GM23248 (cell line): Measurements from ENCODE around the gene TMC5. TPM values are rescaled to one million over a fixed set of nuclear protein-coding genes. Genes with fewer than 3 reads are reported as not detected.

Experiments
- DNase-seq: peaks from one replicate; pipeline ENCODE4 v3.0.0-alpha.2; 2015
- H2AFZ ChIP-seq: fragments of 200-600 bp; sonication (generic); 2 replicates; pipeline ENCODE4 v1.6.1; 2016; ENCODE audit warnings: antibody characterized with exemption
- H3F3A ChIP-seq: fragments of 200-600 bp; sonication (generic); 2 replicates; pipeline ENCODE4 v1.6.1; 2016; ENCODE audit warnings: mild to moderate bottlenecking, antibody characterized with exemption, mixed run types; ENCODE audit not compliant: insufficient read depth
- H3K27ac ChIP-seq: fragments of 200-600 bp; sonication (generic); 2 replicates; pipeline ENCODE4 v1.5.1; 2016; ENCODE audit warnings: mild to moderate bottlenecking
- H3K27me3 ChIP-seq: fragments of 200-600 bp; sonication (generic); replicated peaks from 2 replicates; pipeline ENCODE4 v1.6.1; 2016; ENCODE audit warnings: mild to moderate bottlenecking; ENCODE audit not compliant: insufficient read depth
- H3K36me3 ChIP-seq: fragments of 200-600 bp; sonication (generic); 2 replicates; pipeline ENCODE4 v1.6.1; 2016; ENCODE audit warnings: low read depth, mild to moderate bottlenecking
- H3K4me1 ChIP-seq: fragments of 200-600 bp; sonication (generic); 2 replicates; pipeline ENCODE4 v1.6.1; 2016; ENCODE audit warnings: mild to moderate bottlenecking; ENCODE audit not compliant: insufficient read depth
- H3K4me2 ChIP-seq: fragments of 200-600 bp; sonication (generic); one replicate; pipeline ENCODE4 v1.6.1; 2016; ENCODE audit warnings: mild to moderate bottlenecking; ENCODE audit not compliant: unreplicated experiment
- H3K4me3 ChIP-seq: fragments of 200-600 bp; sonication (generic); 2 replicates; pipeline ENCODE4 v1.5.1; 2016; ENCODE audit warnings: mild to moderate bottlenecking
- H3K79me2 ChIP-seq: fragments of 200-600 bp; sonication (generic); 2 replicates; pipeline ENCODE4 v1.6.1; 2016; ENCODE audit warnings: mild to moderate bottlenecking; ENCODE audit not compliant: insufficient read depth
- H3K9ac ChIP-seq: fragments of 200-600 bp; sonication (generic); 2 replicates; pipeline ENCODE4 v1.6.1; 2016; ENCODE audit warnings: mild to moderate bottlenecking
- H3K9me2 ChIP-seq: fragments of 200-600 bp; sonication (generic); 2 replicates; pipeline ENCODE4 v1.6.1; 2016; ENCODE audit warnings: mixed run types, mild to moderate bottlenecking, moderate library complexity; ENCODE audit not compliant: insufficient read depth
- H3K9me3 ChIP-seq: fragments of 200-600 bp; sonication (generic); one replicate; pipeline ENCODE4 v1.6.1; 2017; ENCODE audit warnings: low read depth
- H4K20me1 ChIP-seq: fragments of 200-600 bp; sonication (generic); 2 replicates; pipeline ENCODE4 v1.6.0; 2016; ENCODE audit not compliant: insufficient read depth
- EZH2 ChIP-seq: fragments of 200-600 bp; sonication (generic); IDR thresholded peaks from 2 replicates; pipeline ENCODE4 v1.6.1; 2018; ENCODE audit warnings: antibody characterized with exemption, mild to moderate bottlenecking; ENCODE audit not compliant: insufficient read depth, poor library complexity, severe bottlenecking
- EZH2phosphoT487 ChIP-seq: fragments of 200-600 bp; sonication (generic); IDR thresholded peaks from 2 replicates; pipeline ENCODE4 v1.6.1; 2018; ENCODE audit warnings: antibody characterized with exemption, moderate library complexity, mild to moderate bottlenecking, low read depth; ENCODE audit not compliant: insufficient read depth
- WGBS, 2 experiments: methylation state at CpG; one replicate each; pipeline ENCODE4 v1.1.6; 2015 to 2017; ENCODE audit warnings: low lambda C conversion rate in 2 of 2, low coverage in 1 of 2; ENCODE audit errors: missing lambda C conversion rate in 2 of 2; 5-methylcytosine and 5-hydroxymethylcytosine counted together
- in situ Hi-C: fragments of 300-500 bp; cut with MboI; formaldehyde crosslinking; loops from 2 replicates; pipeline ENCODE4 v1.15.0; 2020
- polyA plus RNA-seq: library from polyadenylated mRNA; unstranded; fragments of >200 nt; fragmentation: Nextera tagmentation; extraction: Ambion mirVana; gene quantifications from 2 replicates; pipeline ENCODE4 v1.2.1, GENCODE V29; 2016
- total RNA-seq: library from RNA; depleted of rRNA; stranded (reverse); fragments of >200 nt; shearing (Covaris generic); gene quantifications from 2 replicates; pipeline ENCODE4 v1.2.3, GENCODE V29; 2014

Gene TMC5
- total and polyA plus RNA-seq, 2 experiments from 2014 or later: not detected

- in situ Hi-C loops: no loop called here
- Histone ChIP-seq H2AFZ (no peak overlapping the region), H3K27ac (no peak overlapping the region), H4K20me1 (no peaks in the 10 kb centered on the region), H3K9me2 (no peaks in the 10 kb centered on the region), H3K4me3 (no peak overlapping the region), H3K9me3 (no peaks in the 10 kb centered on the region), H3K4me2 (no peak overlapping the region), H3K79me2 (no peaks in the 10 kb centered on the region), H3K4me1 (no peaks in the 10 kb centered on the region), H3K9ac (no peak overlapping the region), H3F3A (no peaks in the 10 kb centered on the region), H3K36me3 (no peaks in the 10 kb centered on the region), H3K27me3 (no peaks in the 10 kb centered on the region)
- no peak for DNase-seq
- 39 to 45% methylated on average over 6 of the region's 6 CpGs for WGBS, 2 experiments
- TF ChIP-seq EZH2phosphoT487: no peak
- no peak for TF ChIP-seq EZH2
Observed at GRCh38 chr16:19431636-19432340, 14.1 kb downstream of the TMC5 start.

GRCh38 chr16:19432429-19432828, 14.7 kb downstream of the TMC5 start:
- Histone ChIP-seq H3F3A (no peaks in the 10 kb centered on the region), H2AFZ (no peak overlapping the region), H3K36me3 (no peaks in the 10 kb centered on the region), H4K20me1 (no peaks in the 10 kb centered on the region), H3K9me3 (no peaks in the 10 kb centered on the region), H3K9ac (no peak overlapping the region), H3K4me3 (no peak overlapping the region), H3K27ac (no peak overlapping the region), H3K9me2 (no peaks in the 10 kb centered on the region), H3K4me1 (no peaks in the 10 kb centered on the region), H3K4me2 (no peak overlapping the region), H3K79me2 (no peaks in the 10 kb centered on the region), H3K27me3 (no peaks in the 10 kb centered on the region)
- TF ChIP-seq EZH2phosphoT487 (no peak), EZH2 (no peak)
- DNase-seq: no peak
- in situ Hi-C loops: no loop called here

- Histone ChIP-seq H3K9ac (no peak overlapping the region), H3K27me3 (no peaks in the 10 kb centered on the region), H3F3A (no peaks in the 10 kb centered on the region), H3K4me3 (no peak overlapping the region), H4K20me1 (no peaks in the 10 kb centered on the region), H2AFZ (no peak overlapping the region), H3K79me2 (no peaks in the 10 kb centered on the region), H3K4me1 (no peaks in the 10 kb centered on the region), H3K36me3 (no peaks in the 10 kb centered on the region), H3K27ac (no peak overlapping the region), H3K4me2 (no peak overlapping the region), H3K9me3 (no peaks in the 10 kb centered on the region), H3K9me2 (no peaks in the 10 kb centered on the region)
- TF ChIP-seq EZH2phosphoT487 (no peak), EZH2 (no peak)
- no peak for DNase-seq
- in situ Hi-C loops: no loop called here
- WGBS, 2 experiments: 0 to 14% methylated on average over 1 of the region's 1 CpG
Observed at GRCh38 chr16:19434584-19434983, 16.9 kb downstream of the TMC5 start.

GRCh38 chr16:19436540-19436939, 18.9 kb downstream of the TMC5 start:
- Histone ChIP-seq H3K4me2 (no peak overlapping the region), H4K20me1 (no peaks in the 10 kb centered on the region), H3K9me2 (no peaks in the 10 kb centered on the region), H3K36me3 (no peaks in the 10 kb centered on the region), H3K27ac (no peak overlapping the region), H3K4me3 (no peak overlapping the region), H3K9ac (no peak overlapping the region), H3K4me1 (no peaks in the 10 kb centered on the region), H2AFZ (no peak overlapping the region), H3K27me3 (no peaks in the 10 kb centered on the region), H3K79me2 (no peaks in the 10 kb centered on the region), H3F3A (no peaks in the 10 kb centered on the region), H3K9me3 (no peaks in the 10 kb centered on the region)
- no peak for DNase-seq
- WGBS, 2 experiments: 32 to 35% methylated on average over 1 of the region's 1 CpG
- TF ChIP-seq EZH2phosphoT487: no peak
- TF ChIP-seq EZH2: no peak
- in situ Hi-C loops: no loop called here

GRCh38 chr16:19437280-19437679, 19.6 kb downstream of the TMC5 start:
- Histone ChIP-seq H3F3A (no peaks in the 10 kb centered on the region), H3K79me2 (no peaks in the 10 kb centered on the region), H3K4me3 (no peak overlapping the region), H3K27ac (no peak overlapping the region), H3K9me3 (no peaks in the 10 kb centered on the region), H3K4me1 (no peaks in the 10 kb centered on the region), H3K36me3 (no peaks in the 10 kb centered on the region), H3K9me2 (no peaks in the 10 kb centered on the region), H4K20me1 (no peaks in the 10 kb centered on the region), H3K4me2 (no peak overlapping the region), H3K27me3 (no peaks in the 10 kb centered on the region), H3K9ac (no peak overlapping the region), H2AFZ (no peak overlapping the region)
- 20 to 29% methylated on average over 4 of the region's 4 CpGs for WGBS, 2 experiments
- in situ Hi-C loops: no loop called here
- no peak for TF ChIP-seq EZH2
- DNase-seq: no peak
